H9 (cell line): ENCODE results near the gene CDH23. TPM values are rescaled to one million over a fixed set of nuclear protein-coding genes. Genes with fewer than 3 reads are reported as not detected.

ENCODE experiments used
- DNase-seq: peaks from one replicate; pipeline ENCODE4 v3.0.0-alpha.2; 2017
- H2AFZ ChIP-seq: one replicate; pipeline ENCODE4 v1.6.1; 2013; ENCODE audit warnings: mild to moderate bottlenecking, low read length, control low read depth, moderate library complexity
- H2AK5ac ChIP-seq: 2 replicates; pipeline ENCODE4 v1.6.1; 2013; ENCODE audit warnings: low read length, control low read depth, mixed read lengths; ENCODE audit not compliant: insufficient read length
- H2BK120ac ChIP-seq: one replicate; pipeline ENCODE4 v1.6.1; 2013; ENCODE audit warnings: low read depth, mild to moderate bottlenecking, low read length, control low read depth, inconsistent platforms; ENCODE audit not compliant: poor library complexity, severe bottlenecking
- H2BK12ac ChIP-seq: 2 replicates; pipeline ENCODE4 v1.6.1; 2013; ENCODE audit warnings: low read length, control low read depth, mixed read lengths, low read depth; ENCODE audit not compliant: insufficient read length
- H2BK15ac ChIP-seq: 2 replicates; pipeline ENCODE4 v1.6.1; 2013; ENCODE audit warnings: low read depth, low read length, control low read depth
- H2BK20ac ChIP-seq: one replicate; pipeline ENCODE4 v1.6.1; 2013; ENCODE audit warnings: low read depth, mild to moderate bottlenecking, low read length, control low read depth, inconsistent platforms; ENCODE audit not compliant: poor library complexity, severe bottlenecking
- H2BK5ac ChIP-seq: 2 replicates; pipeline ENCODE4 v1.6.1; 2013; ENCODE audit warnings: low read length, control low read depth, mixed read lengths; ENCODE audit not compliant: insufficient read length
- H3K14ac ChIP-seq: 2 replicates; pipeline ENCODE4 v1.6.1; 2013; ENCODE audit warnings: low read length, control low read depth; ENCODE audit not compliant: insufficient read depth
- H3K18ac ChIP-seq: 2 replicates; pipeline ENCODE4 v1.6.1; 2013; ENCODE audit warnings: low read depth, mild to moderate bottlenecking, mixed read lengths, low read length, control low read depth; ENCODE audit not compliant: insufficient read length
- H3K23ac ChIP-seq: 2 replicates; pipeline ENCODE4 v1.6.1; 2013; ENCODE audit warnings: low read length, control low read depth, mixed read lengths, low read depth; ENCODE audit not compliant: insufficient read length
- H3K23me2 ChIP-seq: 2 replicates; pipeline ENCODE4 v1.6.1; 2013; ENCODE audit warnings: low read depth, mild to moderate bottlenecking, mixed read lengths, low read length, control low read depth; ENCODE audit not compliant: insufficient read length, poor library complexity, severe bottlenecking
- H3K27ac ChIP-seq: 2 replicates; pipeline ENCODE4 v1.5.1; 2013; ENCODE audit warnings: low read length, control low read depth, mixed read lengths, low read depth; ENCODE audit not compliant: insufficient read length
- H3K27me3 ChIP-seq: 2 replicates; pipeline ENCODE4 v1.6.1; 2013; ENCODE audit warnings: low read length, control low read depth, inconsistent platforms; ENCODE audit not compliant: insufficient read depth
- H3K4ac ChIP-seq: 2 replicates; pipeline ENCODE4 v1.6.1; 2013; ENCODE audit warnings: low read depth, mild to moderate bottlenecking, control low read depth, inconsistent platforms, low read length, moderate library complexity
- H3K4me1 ChIP-seq: 2 replicates; pipeline ENCODE4 v1.6.1; 2013; ENCODE audit warnings: low read length, control low read depth, inconsistent platforms; ENCODE audit not compliant: insufficient read depth
- H3K4me2 ChIP-seq: 2 replicates; pipeline ENCODE4 v1.6.1; 2013; ENCODE audit warnings: low read length, control low read depth, mixed read lengths; ENCODE audit not compliant: insufficient read length, insufficient read depth
- H3K56ac ChIP-seq: 2 replicates; pipeline ENCODE4 v1.6.1; 2013; ENCODE audit warnings: low read depth, mild to moderate bottlenecking, mixed read lengths, low read length, control low read depth; ENCODE audit not compliant: insufficient read length
- H3K79me1 ChIP-seq: 2 replicates; pipeline ENCODE4 v1.6.1; 2013; ENCODE audit warnings: low read depth, mild to moderate bottlenecking, moderate library complexity, low read length, control low read depth, inconsistent platforms; ENCODE audit not compliant: insufficient read depth, poor library complexity, severe bottlenecking
- H3K79me2 ChIP-seq: 2 replicates; pipeline ENCODE4 v1.6.1; 2013; ENCODE audit warnings: low read length, control low read depth, inconsistent platforms; ENCODE audit not compliant: insufficient read depth
- H3K9ac ChIP-seq: 2 replicates; pipeline ENCODE4 v1.6.1; 2013; ENCODE audit warnings: low read length, control low read depth, mixed read lengths; ENCODE audit not compliant: insufficient read length; ENCODE audit errors: extremely low read depth
- H3K9me3 ChIP-seq: one replicate; pipeline ENCODE4 v1.6.1; 2013; ENCODE audit warnings: low read depth, low read length, inconsistent platforms; ENCODE audit not compliant: control insufficient read depth
- H3T11ph ChIP-seq: one replicate; pipeline ENCODE4 v1.6.1; 2013; ENCODE audit warnings: mild to moderate bottlenecking, low read length, control low read depth, inconsistent platforms
- H4K20me1 ChIP-seq: one replicate; pipeline ENCODE4 v1.6.1; 2013; ENCODE audit not compliant: control insufficient read depth, insufficient read length, insufficient read depth
- H4K5ac ChIP-seq: 2 replicates; pipeline ENCODE4 v1.6.1; 2013; ENCODE audit warnings: low read depth, mild to moderate bottlenecking, mixed read lengths, low read length, control low read depth; ENCODE audit not compliant: insufficient read length
- H4K8ac ChIP-seq: replicated peaks from 2 replicates; pipeline ENCODE4 v1.6.1; 2013; ENCODE audit warnings: low read length, control low read depth, mixed read lengths, low read depth; ENCODE audit not compliant: insufficient read length
- H4K91ac ChIP-seq: 2 replicates; pipeline ENCODE4 v1.6.1; 2013; ENCODE audit warnings: low read depth, mild to moderate bottlenecking, moderate library complexity, mixed read lengths, low read length, control low read depth; ENCODE audit not compliant: insufficient read length
- H3K27ac Mint-ChIP-seq, 3 experiments: 2 replicates in 2 of 3; 3 replicates in 1 of 3; pipeline ENCODE4 v1.8.0; 2020 to 2021; ENCODE audit warnings: mixed read lengths in 3 of 3, mild to moderate bottlenecking in 1 of 3, moderate library complexity in 1 of 3
- H3K27me3 Mint-ChIP-seq: 2 replicates; pipeline ENCODE4 v1.8.0; 2021; ENCODE audit warnings: low read depth, mild to moderate bottlenecking, moderate library complexity, mixed read lengths
- H3K36me3 Mint-ChIP-seq, 3 experiments: 2 replicates in 2 of 3; 3 replicates in 1 of 3; pipeline ENCODE4 v1.8.0; 2020 to 2021; ENCODE audit warnings: low read depth in 3 of 3, mixed read lengths in 3 of 3; ENCODE audit not compliant: insufficient read depth in 1 of 3
- H3K4me1 Mint-ChIP-seq, 2 experiments: 2 replicates each; pipeline ENCODE4 v1.8.0; 2020; ENCODE audit warnings: mixed read lengths in 2 of 2
- H3K4me3 Mint-ChIP-seq, 2 experiments: 2 replicates in 1 of 2; 3 replicates in 1 of 2; pipeline ENCODE4 v1.8.0; 2020 to 2021; ENCODE audit warnings: mild to moderate bottlenecking in 2 of 2, mixed read lengths in 2 of 2, moderate library complexity in 1 of 2
- H3K9me3 Mint-ChIP-seq, 2 experiments: 2 replicates in 1 of 2; 3 replicates in 1 of 2; pipeline ENCODE4 v1.8.0; 2020; ENCODE audit warnings: mild to moderate bottlenecking in 2 of 2, mixed read lengths in 2 of 2, moderate library complexity in 1 of 2
- WGBS: extraction: QIAGEN DNeasy Blood & Tissue Kit; methylation state at CpG from one replicate; pipeline ENCODE4 v1.1.7; 2013; ENCODE audit warnings: missing lambda C conversion rate, low lambda C conversion rate, mixed read lengths; ENCODE audit not compliant: insufficient read length; ENCODE audit errors: extremely low coverage; 5-methylcytosine and 5-hydroxymethylcytosine counted together
- total RNA-seq: library from RNA; stranded (reverse); gene quantifications from 2 replicates; pipeline ENCODE4 v1.2.1, GENCODE V29; 2021
- TF ChIP-seq, protein P1 (sequence below): fragments of 200-600 bp; sonication (generic); conservative IDR thresholded peaks from 3 replicates; pipeline ENCODE4 v1.8.0; 2021; ENCODE audit warnings: antibody characterized with exemption, mild to moderate bottlenecking

Gene CDH23
- total RNA-seq, 1 experiment from 2014 or later, result 2.1 TPM

DNA sequence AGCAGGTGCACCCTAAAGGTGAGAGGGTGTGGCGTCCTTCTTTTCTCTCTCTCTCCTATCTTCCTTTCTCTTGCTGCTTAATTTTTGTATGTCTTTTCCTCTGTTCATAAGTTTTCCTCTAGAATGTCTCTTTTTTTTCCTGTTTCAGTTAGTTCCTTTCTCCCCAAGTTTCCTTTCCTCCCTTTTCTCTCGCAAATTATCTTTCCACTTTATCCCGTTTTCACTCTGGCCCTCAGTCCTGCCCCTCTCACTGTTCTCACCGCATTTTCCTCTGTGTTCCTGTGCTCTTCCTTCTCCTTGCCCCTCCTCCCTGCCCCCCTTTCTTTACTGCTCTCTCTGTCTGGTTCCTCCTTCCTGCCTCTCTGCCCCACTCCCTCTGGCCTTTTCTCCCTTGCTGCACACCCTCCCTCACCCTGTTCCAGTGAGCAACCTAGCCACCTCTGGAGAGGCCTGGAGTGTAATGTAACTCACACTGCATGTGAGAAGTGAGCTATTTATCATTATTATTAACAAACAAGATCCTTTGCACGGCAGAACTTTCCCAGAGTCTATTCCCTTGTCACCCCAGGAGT is 164.4 kb downstream of the CDH23 start:
- Mint-ChIP-seq H3K4me3 (no peak overlapping the region), H3K9me3 (no peaks in the 10 kb centered on the region), H3K4me1 (peaks cover 34 to 39% of the 10 kb centered on the region in 2 experiments), H3K27me3 (peaks cover 4% of the 10 kb centered on the region), H3K27ac (no peak overlapping the region), H3K36me3 (no peaks in the 10 kb centered on the region)
- Histone ChIP-seq H4K20me1 (no peaks in the 10 kb centered on the region), H3T11ph (no peak overlapping the region), H3K9ac (no peak overlapping the region), H2BK15ac (no peak overlapping the region; the same call in 1 of the 2 replicates), H4K5ac (no peak overlapping the region), H3K4me1 (peaks cover 13% of the 10 kb centered on the region; the same call in 1 of the 2 replicates), H3K4me2 (no peak overlapping the region), H3K23me2 (no peaks in the 10 kb centered on the region), H3K14ac (no peak overlapping the region), H3K27me3 (no peaks in the 10 kb centered on the region), H3K23ac (no peak overlapping the region), H2BK5ac (no peak overlapping the region), H3K79me2 (no peaks in the 10 kb centered on the region), H2AK5ac (no peak overlapping the region), H4K91ac (no peak overlapping the region), H2BK20ac (no peak overlapping the region), H3K56ac (no peak overlapping the region), H3K9me3 (no peaks in the 10 kb centered on the region), H3K4ac (no peak overlapping the region), H4K8ac (no peak overlapping the region), H2BK12ac (no peak overlapping the region), H3K27ac (no peak overlapping the region), H2BK120ac (no peak overlapping the region), H3K79me1 (no peaks in the 10 kb centered on the region), H3K18ac (peak overlapping the region; percentile 24), H2AFZ (no peak overlapping the region)
- TF ChIP-seq, protein P1, sequence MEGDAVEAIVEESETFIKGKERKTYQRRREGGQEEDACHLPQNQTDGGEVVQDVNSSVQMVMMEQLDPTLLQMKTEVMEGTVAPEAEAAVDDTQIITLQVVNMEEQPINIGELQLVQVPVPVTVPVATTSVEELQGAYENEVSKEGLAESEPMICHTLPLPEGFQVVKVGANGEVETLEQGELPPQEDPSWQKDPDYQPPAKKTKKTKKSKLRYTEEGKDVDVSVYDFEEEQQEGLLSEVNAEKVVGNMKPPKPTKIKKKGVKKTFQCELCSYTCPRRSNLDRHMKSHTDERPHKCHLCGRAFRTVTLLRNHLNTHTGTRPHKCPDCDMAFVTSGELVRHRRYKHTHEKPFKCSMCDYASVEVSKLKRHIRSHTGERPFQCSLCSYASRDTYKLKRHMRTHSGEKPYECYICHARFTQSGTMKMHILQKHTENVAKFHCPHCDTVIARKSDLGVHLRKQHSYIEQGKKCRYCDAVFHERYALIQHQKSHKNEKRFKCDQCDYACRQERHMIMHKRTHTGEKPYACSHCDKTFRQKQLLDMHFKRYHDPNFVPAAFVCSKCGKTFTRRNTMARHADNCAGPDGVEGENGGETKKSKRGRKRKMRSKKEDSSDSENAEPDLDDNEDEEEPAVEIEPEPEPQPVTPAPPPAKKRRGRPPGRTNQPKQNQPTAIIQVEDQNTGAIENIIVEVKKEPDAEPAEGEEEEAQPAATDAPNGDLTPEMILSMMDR, result no peak
- 100% methylated on average over 2 of the region's 5 CpGs for WGBS
- DNase-seq, result no peak
